NCI-H1105 treated with DMSO at 0.1 percent for 48 hours (cell line): ENCODE measurements around the gene TMEM132D.

Experiments used
- DNase-seq: peaks from one replicate; lab custom pipeline; 2025; lab: John Stamatoyannopoulos, UW

The TMEM132D gene

DNA sequence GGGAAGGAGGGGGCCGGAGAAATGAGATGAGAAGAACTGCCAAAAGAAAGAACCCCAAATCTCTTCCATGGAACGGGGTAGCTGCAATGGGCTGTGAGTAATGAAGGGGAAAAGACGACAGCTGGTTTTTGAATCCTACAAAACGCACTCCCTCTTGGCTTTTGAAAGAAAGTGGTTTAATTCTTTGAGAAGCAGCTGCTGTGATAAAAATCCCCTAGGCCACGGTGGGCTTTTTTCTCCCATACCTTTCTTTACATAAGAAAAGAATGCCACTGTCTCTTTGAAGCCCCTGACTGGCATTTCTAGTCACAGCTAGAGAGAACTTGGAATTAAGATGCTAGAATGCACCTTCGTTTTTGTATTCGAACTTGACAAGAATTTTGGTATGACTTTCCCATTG, 564.5 kb downstream of the TMEM132D start:
- no peak for DNase-seq

DNA sequence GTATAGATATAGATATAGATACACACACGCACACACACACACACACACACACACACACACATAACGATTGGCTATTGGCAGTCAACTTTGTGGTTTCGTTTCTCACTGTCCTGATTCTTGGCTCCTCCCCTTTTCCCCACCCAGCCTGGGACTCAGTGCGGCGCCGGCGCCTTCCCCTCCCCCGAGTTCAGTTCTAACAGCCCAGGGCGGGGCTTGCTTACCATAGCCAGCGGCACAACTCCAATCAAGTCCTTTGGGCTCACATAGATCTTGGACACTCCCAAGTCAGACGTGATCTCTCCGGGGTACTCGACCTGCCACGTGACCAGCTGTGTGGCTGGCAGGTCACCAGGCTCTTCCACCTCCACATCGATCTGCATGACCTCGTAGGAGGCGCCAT, 566.4 kb downstream of the TMEM132D start:
- no peak for DNase-seq

DNA sequence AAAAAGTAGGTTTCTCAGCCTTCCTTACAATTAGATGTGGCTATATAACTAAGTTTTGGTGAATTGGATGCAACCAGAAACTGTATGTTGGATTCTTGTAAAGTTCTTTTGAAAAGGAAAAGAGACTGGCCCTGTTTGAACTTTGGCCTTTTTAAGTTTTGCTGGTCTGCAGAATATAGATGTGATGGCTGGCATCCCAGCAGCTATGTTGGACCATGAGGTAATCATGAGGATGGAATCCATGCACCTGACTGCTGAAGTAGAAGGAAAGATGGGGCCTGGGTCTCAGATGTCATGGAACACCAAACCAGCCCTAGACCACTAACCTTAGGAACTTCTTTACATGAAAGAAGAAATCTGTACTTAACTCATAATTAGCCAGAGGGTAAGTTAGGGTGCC, 568.1 kb downstream of the TMEM132D start:
- no peak for DNase-seq

DNA sequence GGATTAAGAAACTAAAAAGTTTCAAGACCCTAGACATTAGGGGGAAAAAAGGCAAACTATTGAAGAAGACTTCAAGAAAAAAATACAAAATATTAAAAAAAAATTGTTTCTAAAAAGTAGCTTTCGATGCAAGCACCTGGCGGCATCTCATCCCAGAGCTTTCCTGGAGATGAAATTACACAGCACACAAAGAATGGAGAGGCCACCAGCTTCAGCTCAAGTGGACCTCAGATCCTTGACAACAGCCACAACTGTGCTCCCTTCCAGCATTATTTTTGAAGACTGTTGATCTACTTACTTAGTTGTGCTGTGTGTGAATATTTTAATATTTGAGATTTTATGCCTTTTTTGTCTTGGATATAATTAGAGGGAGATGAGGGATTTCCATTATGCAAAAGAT, 571.5 kb downstream of the TMEM132D start:
- no peak for DNase-seq

DNA sequence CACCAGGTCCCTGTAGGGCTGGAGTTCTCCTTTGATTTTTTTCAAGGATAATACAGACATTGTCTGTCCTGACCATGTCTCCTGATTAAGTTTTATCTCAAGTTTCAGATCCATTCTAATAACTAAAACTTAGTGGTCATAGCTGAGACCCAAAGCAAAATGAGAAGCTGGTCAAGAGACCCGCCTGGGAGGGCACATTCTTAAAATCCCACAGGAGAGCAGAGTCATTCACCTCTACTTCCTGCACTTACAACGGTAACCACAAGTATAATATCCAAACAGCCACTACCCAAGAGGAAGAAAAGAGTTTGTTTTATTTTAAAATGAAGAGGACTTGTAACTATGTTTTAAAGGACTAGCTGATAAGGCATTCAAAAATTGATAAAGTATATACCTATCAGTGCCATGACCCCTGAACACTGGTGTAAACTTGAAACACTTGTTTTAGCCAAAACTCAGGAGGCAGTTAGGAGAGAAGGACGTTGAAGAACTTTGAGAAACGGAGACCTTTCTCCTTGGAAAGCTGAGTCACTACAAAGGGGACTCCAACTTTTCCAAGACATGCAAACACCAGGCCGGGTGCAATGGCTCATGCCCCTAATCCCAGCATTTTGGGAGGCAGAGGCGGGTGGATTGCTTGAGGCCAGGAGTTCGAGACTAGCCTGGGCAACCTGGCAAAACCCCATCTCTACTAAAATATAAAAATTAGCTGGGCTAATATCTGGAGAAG, 572.3 kb downstream of the TMEM132D start:
- no peak for DNase-seq

DNA sequence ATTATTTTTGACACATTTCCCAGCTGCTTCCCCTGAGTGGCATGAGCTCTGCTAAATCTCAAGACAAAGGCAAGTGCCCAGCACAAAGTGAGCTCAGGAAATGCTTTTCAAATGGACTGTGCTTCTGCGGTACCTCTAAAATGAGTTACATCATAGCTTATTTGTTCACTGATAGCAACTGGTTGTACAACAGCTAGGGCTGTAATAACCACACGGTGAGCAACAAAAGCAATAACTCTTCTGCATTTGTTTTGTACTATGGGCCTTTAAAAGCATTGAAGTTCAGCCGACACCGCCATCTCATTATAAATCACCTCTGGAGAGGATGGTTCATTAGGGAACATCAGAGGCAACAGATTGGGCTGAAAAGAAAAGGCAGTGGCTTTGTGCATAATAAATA, 575.6 kb downstream of the TMEM132D start:
- no peak for DNase-seq

DNA sequence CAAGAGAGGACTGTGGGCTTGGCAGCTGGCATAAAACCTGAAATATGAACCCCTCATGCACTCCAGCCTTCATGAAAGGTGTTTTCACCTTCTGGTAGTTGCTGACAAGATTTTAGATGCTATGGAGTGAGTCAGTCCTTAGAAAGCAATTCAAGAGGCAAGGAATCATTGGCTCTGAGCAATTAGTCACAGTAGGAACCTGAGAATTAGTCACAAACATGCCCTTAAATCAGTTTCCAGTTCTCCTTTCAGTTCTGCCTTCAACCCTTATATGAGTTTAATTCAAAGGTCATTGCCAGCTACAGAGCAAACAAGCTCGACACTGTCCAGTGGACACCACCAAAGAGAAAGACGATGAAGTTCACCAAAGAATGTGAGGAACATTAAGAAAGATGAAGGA, 578.3 kb downstream of the TMEM132D start:
- no peak for DNase-seq

DNA sequence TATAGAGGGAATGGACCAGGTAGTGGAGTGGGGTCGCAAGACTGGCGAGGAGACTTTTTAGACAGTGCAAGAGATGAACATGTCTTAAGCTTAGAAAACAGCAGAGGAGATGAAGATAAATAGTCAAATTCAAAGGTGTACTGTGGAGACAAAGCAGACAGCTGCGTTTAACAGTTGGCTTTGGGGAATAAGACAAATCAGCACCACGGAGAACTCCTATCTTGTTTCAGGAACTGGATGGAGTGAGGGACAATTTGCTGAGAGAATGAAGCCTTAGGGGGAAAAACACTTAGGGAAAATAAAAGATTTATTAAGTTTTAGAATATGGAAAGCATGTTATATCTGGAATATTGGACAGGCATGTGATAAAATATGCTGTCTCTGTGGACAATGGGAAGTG, 591.8 kb downstream of the TMEM132D start:
- DNase-seq = no peak

DNA sequence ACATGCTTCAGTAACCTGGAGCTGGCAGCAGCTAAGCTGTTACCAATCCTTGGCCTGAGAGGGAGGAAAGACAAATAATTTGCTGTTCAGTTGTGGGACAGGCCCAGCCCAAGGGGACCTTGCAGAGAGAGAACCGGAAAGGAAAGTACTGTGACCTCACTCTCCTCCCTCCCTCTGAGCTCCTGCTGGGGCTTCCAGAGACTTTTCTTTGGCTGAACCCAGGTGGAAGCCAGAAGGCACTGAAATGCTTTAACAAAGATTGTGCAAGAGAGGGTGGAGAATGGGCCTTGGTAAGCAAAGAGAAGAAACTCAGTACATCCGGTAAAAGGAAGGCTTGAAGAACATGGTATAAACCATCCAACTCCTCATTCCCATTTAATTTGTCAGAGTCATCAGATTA, 593.5 kb downstream of the TMEM132D start:
- no peak for DNase-seq

DNA sequence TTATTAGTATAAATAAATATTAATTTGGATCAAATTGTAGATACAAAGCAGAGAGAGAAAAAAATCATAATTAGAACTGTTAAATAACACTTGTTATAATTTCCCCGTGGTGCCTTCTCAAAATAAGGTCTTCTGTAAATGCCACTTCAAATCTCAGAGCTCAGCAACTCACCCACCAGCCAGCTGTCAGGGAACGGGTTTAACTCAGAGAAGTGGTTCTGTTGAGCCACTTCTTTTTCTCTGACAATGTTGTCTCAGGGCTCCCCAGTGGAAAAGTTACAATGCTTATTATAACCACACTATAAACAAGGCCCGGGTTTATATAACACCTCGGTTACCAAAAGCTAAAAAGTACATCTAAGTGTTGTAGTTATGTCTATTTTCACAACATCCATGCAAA, 598.0 kb downstream of the TMEM132D start:
- DNase-seq = no peak

DNA sequence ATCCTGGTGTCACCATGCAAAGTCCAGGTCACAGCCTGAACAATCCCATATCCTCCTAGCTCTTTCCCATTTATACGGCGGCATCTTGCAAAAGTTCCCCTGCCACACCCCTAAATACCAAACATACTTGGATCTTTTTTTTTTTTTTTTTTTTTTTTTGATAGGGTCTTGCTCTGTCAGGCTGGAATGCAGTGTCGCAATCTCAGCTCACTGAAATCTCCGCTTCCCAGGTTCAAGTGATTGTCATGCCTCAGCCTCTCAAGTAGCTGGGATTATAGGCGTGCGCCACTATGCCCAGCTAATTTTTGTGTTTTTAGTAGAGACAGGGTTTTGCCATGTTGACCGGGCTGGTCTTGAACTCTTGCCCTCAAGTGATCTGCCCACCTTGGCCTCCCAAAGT, 599.3 kb downstream of the TMEM132D start:
- no peak for DNase-seq

DNA sequence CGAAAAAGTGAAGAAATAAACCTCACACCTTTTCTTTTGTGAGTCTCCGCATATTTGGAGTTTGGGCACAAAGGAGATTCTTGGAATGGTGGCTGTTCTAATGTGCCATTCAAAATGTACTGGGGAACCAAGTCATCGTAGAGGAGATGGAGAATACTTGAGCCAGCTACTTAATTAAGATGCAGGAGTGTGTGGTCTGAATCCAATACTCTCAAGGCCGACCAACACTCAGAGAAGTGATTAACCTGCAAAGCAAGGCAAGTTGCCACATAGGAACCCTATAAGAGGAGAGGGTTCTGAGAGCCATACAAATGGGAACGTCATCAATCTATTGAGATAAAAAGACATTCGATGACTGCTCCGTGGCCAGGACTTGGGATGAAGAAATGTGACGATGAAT, 603.8 kb downstream of the TMEM132D start:
- DNase-seq = no peak

DNA sequence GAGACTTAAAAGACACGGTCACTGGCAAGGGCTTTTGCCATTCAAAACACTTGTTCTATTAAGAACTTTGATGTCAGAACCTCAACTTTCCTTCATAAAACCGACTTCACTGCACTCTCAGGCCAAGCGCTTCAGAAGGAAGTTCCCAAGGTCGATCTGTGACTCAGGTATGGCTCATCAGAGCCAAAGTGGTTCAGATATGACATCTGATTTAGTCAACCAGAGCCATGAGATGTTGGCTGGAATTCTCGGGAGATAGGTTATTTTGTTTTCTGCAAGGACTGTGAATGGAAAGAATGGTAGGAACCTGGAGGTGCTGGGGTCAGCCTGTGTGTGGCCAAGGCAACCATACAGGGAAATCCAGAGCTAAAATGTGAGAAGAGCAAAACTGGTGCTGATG, 604.9 kb downstream of the TMEM132D start:
- DNase-seq = no peak

DNA sequence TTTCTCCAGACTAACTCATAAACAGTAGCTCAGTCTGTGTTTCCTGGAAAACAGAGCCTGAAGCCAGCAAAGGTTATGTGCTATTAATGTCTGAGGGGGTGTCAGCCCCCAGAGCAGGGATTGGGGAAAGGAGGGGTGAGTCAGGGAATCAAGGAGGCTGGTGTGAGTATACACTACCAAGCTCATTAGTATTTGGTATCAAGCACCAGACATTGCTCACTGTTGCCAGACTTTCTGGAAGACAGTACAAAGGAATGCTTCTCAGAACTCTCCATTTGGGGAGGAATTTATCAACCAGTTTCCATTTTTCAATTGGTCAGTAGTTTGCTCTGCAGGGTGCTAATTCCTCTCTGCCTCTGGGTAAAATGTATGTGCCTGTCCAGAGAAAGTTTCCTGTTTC, 607.2 kb downstream of the TMEM132D start:
- DNase-seq = no peak

DNA sequence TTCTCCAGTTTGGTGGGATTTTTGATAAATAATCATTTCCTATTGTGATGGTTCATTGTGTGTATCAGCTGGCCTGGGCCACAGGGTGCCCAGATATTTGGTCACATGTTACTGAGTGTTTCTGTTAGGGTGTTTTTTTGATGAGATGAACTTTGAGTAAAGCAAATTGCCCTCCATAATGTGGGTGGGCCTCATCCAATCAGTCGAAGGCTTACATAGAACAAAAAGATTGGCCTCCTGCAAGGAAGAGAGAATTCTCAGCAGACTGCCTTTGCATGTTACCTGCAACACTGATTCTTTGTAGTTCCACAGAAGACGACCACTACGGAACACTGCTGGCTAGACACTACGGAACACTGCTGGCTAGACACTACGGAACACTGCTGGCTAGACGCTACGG, 609.0 kb downstream of the TMEM132D start:
- no peak for DNase-seq

DNA sequence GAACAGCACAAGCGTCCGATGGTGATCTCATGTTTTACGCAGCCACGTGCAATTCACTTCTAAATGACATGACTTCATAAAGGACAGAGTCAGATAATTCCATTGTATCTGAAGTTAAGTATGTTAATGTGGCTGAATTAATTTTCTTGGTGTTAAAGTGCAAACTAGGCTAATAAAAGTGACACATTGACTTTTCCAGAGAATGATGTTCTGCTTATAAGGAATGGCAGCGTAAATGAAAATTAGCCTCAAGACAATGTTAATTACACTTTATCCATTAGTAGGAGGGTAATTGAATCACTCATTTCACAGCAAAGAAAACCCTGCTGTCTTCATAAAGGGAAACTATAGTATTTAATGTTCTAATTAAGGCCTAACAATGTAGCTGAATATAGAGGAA, 624.1 kb downstream of the TMEM132D start:
- no peak for DNase-seq

DNA sequence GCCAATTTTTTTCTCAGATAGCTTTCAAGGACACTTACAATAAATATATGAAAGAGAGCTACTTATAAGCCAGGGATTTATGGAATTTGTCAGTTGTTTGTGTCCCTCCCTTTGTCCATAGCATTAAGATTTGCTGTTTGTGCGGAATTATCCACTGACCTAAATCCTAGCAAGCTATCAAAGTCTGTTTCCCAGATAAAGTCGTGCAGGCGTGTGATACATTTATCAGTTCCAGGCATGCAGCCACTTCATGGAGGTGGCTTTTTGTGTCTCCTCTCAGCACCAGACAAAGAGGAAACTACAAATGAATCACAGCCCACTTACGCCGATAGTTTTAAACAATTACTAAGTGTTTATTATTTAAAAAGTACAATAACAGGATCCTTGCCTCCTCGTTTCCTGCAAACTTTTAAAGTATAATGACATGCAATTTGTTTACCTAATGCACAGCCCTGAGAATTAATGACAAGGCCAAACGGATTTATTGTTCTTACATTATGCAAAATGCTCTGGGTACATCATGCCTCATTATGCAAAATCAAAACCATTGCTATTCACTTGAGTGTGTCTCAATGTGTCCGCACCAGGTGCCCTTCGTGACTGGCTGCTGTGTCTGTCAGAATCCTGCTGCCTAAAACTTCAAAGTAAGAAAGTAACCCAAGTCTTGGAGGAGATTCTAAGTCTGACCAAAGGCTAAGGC, 627.3 kb downstream of the TMEM132D start:
- no peak for DNase-seq

DNA sequence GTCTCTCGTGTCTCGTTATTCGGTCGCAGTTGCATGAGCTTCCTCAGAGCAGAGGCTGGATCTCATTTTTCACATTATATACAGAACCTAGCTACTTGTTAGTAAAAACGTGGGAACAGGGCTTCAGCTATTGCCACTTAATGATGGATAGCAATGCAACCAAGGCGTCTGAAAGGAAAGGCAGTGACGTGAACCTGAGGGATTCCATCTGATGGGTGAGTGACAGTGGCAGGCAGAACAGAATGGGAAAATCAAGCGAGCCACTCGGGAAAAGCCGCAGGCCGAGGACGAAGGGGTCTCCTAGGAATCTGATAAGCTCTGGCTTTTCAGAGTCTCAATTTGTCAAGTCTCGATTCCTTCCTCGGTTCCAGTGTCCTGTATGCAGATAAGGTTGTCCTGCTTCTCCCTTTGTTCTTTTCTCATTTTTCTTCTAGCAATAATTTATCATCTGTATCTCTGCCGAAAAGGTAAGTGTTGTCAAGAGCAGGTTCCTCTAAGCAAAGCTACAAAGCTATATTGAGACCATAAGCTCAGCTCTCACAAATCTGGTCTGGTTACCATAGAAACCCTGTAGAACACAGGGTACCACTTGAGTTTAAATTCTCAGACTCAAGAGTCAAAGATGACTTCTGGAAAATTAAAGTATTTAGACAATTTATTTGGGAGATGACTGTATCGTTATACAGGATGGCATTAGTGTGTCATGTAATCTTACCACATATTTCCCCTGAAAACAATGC, 633.9 kb downstream of the TMEM132D start:
- DNase-seq = no peak

DNA sequence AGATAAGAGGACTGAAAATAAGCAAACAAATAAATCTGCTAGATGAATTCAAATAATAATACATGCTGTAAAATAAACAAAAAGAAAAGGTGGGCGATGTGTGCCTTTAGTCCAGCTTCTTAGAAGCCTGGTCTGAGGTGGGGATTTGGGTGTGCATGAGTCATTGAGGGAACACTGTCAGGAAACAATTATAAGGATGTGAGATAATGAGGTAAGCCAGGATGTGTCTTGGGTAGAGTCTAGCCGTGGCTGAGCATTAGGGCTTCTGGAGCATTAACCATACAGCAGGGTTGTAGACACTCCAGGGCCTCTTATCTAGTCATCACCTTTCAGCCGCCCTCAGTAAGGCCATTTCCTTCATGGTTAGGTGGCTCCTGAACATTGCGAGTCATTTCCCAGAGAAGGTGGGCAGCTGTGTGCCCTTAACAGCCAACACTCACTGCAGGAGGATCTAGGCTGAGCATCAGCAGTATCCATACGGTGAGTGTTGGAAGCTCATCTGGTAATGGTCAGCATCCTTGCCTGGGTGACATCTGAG, 645.0 kb downstream of the TMEM132D start:
- DNase-seq = no peak

DNA sequence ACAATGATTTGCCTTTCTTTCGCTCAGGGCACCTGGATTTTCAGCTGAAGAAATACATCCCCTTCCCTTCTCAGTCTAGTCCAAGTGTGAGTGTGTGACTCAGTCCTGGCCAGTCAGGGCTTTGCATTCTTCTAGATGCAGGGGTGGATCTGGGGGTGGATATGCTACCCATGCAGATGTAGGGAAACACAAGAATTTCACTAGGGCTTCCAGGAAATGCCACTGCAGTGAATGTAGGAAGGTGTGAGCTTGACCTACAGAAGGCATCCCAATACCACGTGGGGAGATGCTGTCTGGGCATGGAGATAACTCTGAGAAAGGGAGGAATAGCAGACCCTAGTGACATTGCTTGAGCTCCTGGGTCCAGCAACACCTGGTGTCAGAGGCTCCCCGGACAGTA, 646.3 kb downstream of the TMEM132D start:
- no peak for DNase-seq

DNA sequence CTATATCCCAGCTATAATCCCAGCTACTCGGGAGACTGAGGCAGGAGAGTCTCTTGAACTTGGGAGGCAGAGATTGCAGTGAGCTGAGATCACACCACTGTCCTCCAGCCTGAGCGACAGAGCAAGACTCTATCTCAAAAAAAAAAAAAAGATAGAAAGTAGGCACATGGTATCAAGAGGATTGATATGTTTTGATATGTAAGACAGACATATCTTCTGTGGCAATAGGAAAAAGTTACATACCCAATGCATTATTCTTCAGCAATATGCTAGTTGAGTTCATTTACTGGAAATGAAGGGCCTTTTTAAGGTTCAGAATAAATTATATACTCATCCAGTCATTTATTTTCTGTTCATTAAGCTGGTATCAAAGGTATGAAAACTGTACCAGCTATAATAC, 657.2 kb downstream of the TMEM132D start:
- DNase-seq = no peak

DNA sequence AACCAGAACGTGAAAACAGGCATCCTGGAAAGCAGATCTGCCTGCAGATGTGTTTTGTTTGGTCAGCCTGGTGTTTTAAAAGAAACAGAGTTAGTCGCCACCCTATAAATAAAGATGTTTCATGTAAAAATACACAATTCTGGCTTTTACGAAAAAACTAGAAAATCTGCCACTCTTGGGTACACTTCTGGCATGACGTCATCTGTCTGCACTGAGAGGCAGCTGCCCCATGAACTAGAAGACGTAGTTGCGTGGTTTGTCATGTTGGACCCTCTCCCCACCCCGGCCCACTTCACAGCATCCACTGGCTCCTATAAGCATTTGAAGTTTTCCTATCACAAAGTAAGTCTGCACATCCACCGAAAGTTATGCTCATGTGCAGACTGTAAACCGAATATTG, 658.1 kb downstream of the TMEM132D start:
- DNase-seq = no peak

DNA sequence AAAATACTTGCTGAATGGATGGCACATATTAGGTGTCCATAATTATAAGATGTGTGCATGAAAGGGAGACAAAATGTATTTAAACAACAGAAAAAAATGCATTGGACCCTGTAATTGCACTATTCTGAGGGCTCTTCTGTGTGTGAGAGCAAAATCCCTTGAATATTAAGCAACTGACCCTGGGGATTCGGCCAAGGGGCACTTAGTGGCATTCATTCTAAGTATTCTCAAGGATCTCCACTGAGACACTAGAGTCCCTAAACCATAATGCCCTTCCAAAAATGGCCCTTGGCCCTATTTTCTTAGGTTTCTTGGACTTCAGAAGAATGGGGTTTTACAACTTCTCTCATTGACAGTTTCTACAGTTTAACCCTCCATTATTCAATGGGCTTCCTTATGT, 662.0 kb downstream of the TMEM132D start:
- DNase-seq = no peak
